ENCODE results near the gene NACA2. TPM values are rescaled to one million over a fixed set of nuclear protein-coding genes. Genes with fewer than 3 reads are reported as not detected.

Gene NACA2
- total RNA-seq, 1 experiment from 2014 or later = not detected

DNA sequence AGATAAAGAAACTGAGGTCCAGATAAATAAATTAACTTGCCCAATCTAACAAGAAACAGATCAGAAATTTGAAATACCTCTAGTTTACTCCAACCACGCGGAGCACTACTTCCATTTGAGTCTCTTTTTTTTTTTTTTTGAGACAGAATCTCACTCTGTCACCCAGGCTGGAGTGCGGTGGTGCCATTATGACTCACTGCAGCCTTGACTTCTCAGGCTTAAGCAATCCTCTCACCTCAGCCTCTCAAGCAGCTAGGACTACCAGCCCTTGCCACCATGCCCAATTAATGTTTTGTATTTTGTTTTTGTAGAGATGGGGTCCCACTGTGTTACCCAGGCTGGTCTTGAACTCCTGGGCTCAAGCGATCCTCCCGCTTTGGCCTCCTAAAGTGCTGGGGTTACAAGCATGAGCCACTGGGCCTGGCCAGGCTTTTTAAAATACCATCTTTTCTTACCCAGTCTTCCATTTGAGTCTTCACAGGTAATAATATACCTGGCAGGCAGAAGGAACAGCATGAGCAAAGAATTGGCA is 3.3 kb upstream of the NACA2 start:
- H3K4me3 Mint-ChIP-seq = no peak overlapping the region; a peak in 1 of 5 replicates
- TF ChIP-seq, protein P1, sequence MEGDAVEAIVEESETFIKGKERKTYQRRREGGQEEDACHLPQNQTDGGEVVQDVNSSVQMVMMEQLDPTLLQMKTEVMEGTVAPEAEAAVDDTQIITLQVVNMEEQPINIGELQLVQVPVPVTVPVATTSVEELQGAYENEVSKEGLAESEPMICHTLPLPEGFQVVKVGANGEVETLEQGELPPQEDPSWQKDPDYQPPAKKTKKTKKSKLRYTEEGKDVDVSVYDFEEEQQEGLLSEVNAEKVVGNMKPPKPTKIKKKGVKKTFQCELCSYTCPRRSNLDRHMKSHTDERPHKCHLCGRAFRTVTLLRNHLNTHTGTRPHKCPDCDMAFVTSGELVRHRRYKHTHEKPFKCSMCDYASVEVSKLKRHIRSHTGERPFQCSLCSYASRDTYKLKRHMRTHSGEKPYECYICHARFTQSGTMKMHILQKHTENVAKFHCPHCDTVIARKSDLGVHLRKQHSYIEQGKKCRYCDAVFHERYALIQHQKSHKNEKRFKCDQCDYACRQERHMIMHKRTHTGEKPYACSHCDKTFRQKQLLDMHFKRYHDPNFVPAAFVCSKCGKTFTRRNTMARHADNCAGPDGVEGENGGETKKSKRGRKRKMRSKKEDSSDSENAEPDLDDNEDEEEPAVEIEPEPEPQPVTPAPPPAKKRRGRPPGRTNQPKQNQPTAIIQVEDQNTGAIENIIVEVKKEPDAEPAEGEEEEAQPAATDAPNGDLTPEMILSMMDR (conservative IDR thresholded peaks at IDR 0.05) = no peak
- H4K20me1 ChIP-seq (ENCODE audit: control insufficient read depth, insufficient read depth, insufficient read length) = no peaks in the 10 kb centered on the region
- WGBS (ENCODE audit: extremely low coverage, insufficient read length, low lambda C conversion rate) = no CpG with 5 or more reads among the region's 5 CpGs
- H3K27me3 ChIP-seq (ENCODE audit: insufficient read depth, low read length) = no peaks in the 10 kb centered on the region
- no peak overlapping the region for H2BK12ac ChIP-seq (ENCODE audit: insufficient read length, low read depth, low read length)
- DNase-seq = no peak
- no peaks in the 10 kb centered on the region; the same call in 1 of the 2 replicates for H3K27me3 Mint-ChIP-seq (ENCODE audit: low read depth)
- no peaks in the 10 kb centered on the region for H3K9me3 Mint-ChIP-seq
- H3K18ac ChIP-seq (ENCODE audit: insufficient read length, low read depth, low read length) = no peak overlapping the region
- no peak overlapping the region for H2BK15ac ChIP-seq (ENCODE audit: low read depth, low read length)
- H3K27ac Mint-ChIP-seq = no peak overlapping the region
- no peaks in the 10 kb centered on the region for H3K36me3 Mint-ChIP-seq (ENCODE audit: insufficient read depth in 1 of 3, low read depth in 3 of 3)
- no peaks in the 10 kb centered on the region for H3K23me2 ChIP-seq (ENCODE audit: insufficient read length, low read depth, low read length, poor library complexity, severe bottlenecking)
- no peak overlapping the region for H3K9ac ChIP-seq (ENCODE audit: extremely low read depth, insufficient read length, low read length)
- H2BK20ac ChIP-seq (ENCODE audit: low read depth, low read length, poor library complexity, severe bottlenecking) = no peak overlapping the region
- no peak overlapping the region for H4K91ac ChIP-seq (ENCODE audit: insufficient read length, low read depth, low read length)
- no peak overlapping the region for H3K14ac ChIP-seq (ENCODE audit: insufficient read depth, low read length)
- no peaks in the 10 kb centered on the region for H3K79me1 ChIP-seq (ENCODE audit: insufficient read depth, low read depth, low read length, poor library complexity, severe bottlenecking)
- H3T11ph ChIP-seq (ENCODE audit: low read length) = no peak overlapping the region
- H4K8ac ChIP-seq (replicated peaks; ENCODE audit: insufficient read length, low read depth, low read length) = no peak overlapping the region
- H3K4me1 Mint-ChIP-seq = no peaks in the 10 kb centered on the region
- no peak overlapping the region for H3K56ac ChIP-seq (ENCODE audit: insufficient read length, low read depth, low read length)
- no peaks in the 10 kb centered on the region for H3K4me1 ChIP-seq (ENCODE audit: insufficient read depth, low read length)
- no peak overlapping the region for H3K4ac ChIP-seq (ENCODE audit: low read depth, low read length)
- no peak overlapping the region for H2BK120ac ChIP-seq (ENCODE audit: low read depth, low read length, poor library complexity, severe bottlenecking)
- no peaks in the 10 kb centered on the region for H3K9me3 ChIP-seq (ENCODE audit: control insufficient read depth, low read depth, low read length)
- no peak overlapping the region for H4K5ac ChIP-seq (ENCODE audit: insufficient read length, low read depth, low read length)
- no peaks in the 10 kb centered on the region for H3K79me2 ChIP-seq (ENCODE audit: insufficient read depth, low read length)
- H2AFZ ChIP-seq (ENCODE audit: low read length) = no peak overlapping the region
- no peak overlapping the region for H3K27ac ChIP-seq (ENCODE audit: insufficient read length, low read depth, low read length)
- H3K4me2 ChIP-seq (ENCODE audit: insufficient read depth, insufficient read length, low read length) = no peak overlapping the region
- no peak overlapping the region for H3K23ac ChIP-seq (ENCODE audit: insufficient read length, low read depth, low read length)
- H2BK5ac ChIP-seq (ENCODE audit: insufficient read length, low read length) = no peak overlapping the region
- H2AK5ac ChIP-seq (ENCODE audit: insufficient read length, low read length) = no peak overlapping the region
